ENCODE data around the gene CELF2.

DNA sequence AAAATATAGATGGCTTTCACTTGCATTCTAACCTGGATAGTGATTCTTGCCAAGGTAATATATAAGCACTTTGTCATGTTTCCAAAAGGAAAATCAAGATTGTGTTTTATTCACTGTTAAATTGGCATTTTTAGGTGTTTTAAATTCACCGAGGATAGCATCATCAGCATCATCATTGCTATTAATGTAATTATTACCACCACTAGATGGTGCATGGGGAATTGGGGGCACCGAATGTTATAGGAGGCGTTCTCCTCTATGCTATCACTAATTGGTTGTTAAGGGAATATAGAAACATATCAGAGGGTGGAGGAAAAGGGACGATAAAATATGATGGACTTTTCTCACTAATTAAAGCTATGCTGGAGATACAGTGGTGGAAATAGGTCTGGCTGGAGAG lies 95.5 kb downstream of the CELF2 start:
- TF ChIP-seq, protein P1, sequence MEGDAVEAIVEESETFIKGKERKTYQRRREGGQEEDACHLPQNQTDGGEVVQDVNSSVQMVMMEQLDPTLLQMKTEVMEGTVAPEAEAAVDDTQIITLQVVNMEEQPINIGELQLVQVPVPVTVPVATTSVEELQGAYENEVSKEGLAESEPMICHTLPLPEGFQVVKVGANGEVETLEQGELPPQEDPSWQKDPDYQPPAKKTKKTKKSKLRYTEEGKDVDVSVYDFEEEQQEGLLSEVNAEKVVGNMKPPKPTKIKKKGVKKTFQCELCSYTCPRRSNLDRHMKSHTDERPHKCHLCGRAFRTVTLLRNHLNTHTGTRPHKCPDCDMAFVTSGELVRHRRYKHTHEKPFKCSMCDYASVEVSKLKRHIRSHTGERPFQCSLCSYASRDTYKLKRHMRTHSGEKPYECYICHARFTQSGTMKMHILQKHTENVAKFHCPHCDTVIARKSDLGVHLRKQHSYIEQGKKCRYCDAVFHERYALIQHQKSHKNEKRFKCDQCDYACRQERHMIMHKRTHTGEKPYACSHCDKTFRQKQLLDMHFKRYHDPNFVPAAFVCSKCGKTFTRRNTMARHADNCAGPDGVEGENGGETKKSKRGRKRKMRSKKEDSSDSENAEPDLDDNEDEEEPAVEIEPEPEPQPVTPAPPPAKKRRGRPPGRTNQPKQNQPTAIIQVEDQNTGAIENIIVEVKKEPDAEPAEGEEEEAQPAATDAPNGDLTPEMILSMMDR (IDR thresholded peaks at IDR 0.05 in 4 of 5, conservative IDR thresholded peaks at IDR 0.05 in 1 of 5) = peak in 1 of 5 experiments; percentile 18
- no peak for TF ChIP-seq POLR2A (IDR thresholded peaks at IDR 0.05)
